GM23248 (cell line): Measurements from ENCODE around the gene SLC22A2.

Experiments used
- EZH2 ChIP-seq: fragments of 200-600 bp; sonication (generic); IDR thresholded peaks from 2 replicates; pipeline ENCODE4 v1.6.1; 2018; ENCODE audit warnings: antibody characterized with exemption, mild to moderate bottlenecking; ENCODE audit not compliant: insufficient read depth, poor library complexity, severe bottlenecking
- EZH2phosphoT487 ChIP-seq: fragments of 200-600 bp; sonication (generic); IDR thresholded peaks from 2 replicates; pipeline ENCODE4 v1.6.1; 2018; ENCODE audit warnings: antibody characterized with exemption, moderate library complexity, mild to moderate bottlenecking, low read depth; ENCODE audit not compliant: insufficient read depth

DNA sequence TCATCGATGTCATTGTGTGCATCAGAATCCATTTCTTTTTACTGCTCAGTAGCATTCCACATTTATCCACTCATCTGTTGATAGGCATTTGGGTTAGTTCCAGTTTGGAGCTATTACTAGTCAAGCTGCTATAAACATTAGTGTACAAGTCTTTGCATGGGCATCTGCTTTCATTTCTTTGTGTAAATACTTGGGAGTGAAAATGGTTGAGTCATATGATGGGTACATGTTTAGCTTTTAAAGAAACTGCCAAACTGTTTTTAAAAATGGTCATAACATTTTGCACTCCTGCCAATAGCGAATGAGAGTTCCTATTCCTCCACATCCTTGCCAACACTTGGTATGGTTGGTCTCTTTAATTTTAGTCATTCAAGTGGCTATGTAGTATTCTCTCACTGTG lies 21.2 kb upstream of the SLC22A2 start:
- no peak for TF ChIP-seq EZH2
- no peak for TF ChIP-seq EZH2phosphoT487
